Skeletal muscle satellite cell (primary cell): ENCODE measurements around the gene IL26.
"Not testable (repeated sequence)": the region's sequence is repeated elsewhere in the genome, so short reads cannot be mapped to it uniquely, and the experiment has no call there.

Experiments used
- H3K27me3 ChIP-seq: 2 replicates; pipeline ENCODE4 v1.7.0; 2013; ENCODE audit warnings: low read length; ENCODE audit not compliant: control insufficient read depth, insufficient read depth
- H3K36me3 ChIP-seq: 2 replicates; pipeline ENCODE4 v1.7.0; 2013; ENCODE audit warnings: mild to moderate bottlenecking, control low read depth, low read length; ENCODE audit not compliant: insufficient read depth
- H3K4me1 ChIP-seq: 2 replicates; pipeline ENCODE4 v1.7.0; 2013; ENCODE audit warnings: low read length; ENCODE audit not compliant: control insufficient read depth, insufficient read depth
- H3K4me2 ChIP-seq: 2 replicates; pipeline ENCODE4 v1.7.0; 2013; ENCODE audit warnings: mild to moderate bottlenecking, low read length
- H3K4me3 ChIP-seq: 2 replicates; pipeline ENCODE4 v1.7.0; 2013; ENCODE audit warnings: low read length
- H3K9ac ChIP-seq: 2 replicates; pipeline ENCODE4 v1.7.0; 2013; ENCODE audit warnings: mild to moderate bottlenecking, low read depth, low read length, moderate library complexity
- H3K9me3 ChIP-seq: replicated peaks from 2 replicates; pipeline ENCODE4 v1.7.0; 2013; ENCODE audit warnings: mild to moderate bottlenecking, control low read depth, low read length

IL26 gene

DNA sequence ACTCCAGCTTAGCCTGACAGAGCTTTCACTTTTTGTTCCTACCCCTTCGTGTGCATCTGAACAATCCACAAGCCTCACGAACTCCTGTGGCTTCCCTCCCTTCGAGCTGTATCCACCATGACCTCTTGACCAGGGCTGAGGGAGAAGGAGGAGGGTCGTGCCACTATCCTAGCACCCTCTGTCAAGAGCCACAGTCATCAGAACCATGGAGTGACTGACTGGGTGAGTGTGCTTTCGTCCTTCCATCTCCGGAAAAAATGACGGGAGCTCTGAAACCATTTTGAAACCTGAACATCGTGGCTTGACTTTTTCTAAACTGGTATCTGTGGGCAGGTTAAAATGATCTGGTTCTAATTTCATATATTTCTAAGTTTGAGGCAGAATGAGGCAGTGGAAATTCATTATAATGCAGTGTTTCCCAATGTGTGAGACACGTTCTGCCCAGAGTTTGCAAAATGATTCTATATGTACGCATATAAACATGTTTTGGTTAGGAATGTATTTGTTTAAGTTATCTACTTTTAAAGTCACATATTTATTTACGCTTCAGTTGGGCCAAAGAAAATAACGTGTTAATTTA is 27.0 kb downstream of the IL26 start:
- H3K9ac ChIP-seq: no peak overlapping the region
- no peak overlapping the region for H3K4me2 ChIP-seq
- H3K27me3 ChIP-seq: peaks cover 46% of the 10 kb centered on the region
- no peaks in the 10 kb centered on the region for H3K9me3 ChIP-seq
- no peaks in the 10 kb centered on the region for H3K4me1 ChIP-seq
- no peak overlapping the region for H3K4me3 ChIP-seq
- no peaks in the 10 kb centered on the region for H3K36me3 ChIP-seq

DNA sequence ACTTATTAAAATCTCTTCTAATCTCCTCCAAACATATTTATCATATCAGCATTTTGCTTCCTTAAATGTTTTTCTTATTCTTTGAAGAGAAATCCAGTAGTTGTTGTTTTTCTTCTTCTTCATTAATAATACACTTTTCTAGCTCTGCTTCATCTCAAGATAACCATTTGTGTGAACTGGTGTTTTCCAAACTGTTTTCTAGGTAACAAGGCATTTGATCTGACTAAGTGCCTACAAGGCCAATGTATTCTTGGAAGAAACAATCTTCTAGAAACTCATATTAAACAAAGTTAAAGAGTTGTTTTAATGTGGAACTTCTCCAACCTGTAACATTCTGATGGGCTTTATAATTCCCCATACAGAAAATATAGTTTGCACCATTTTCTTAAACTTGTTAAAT is 35.3 kb downstream of the IL26 start:
- Histone ChIP-seq H3K9me3 (no peaks in the 10 kb centered on the region), H3K9ac (no peak overlapping the region), H3K4me1 (no peaks in the 10 kb centered on the region), H3K36me3 (no peaks in the 10 kb centered on the region), H3K27me3 (peaks cover 64% of the 10 kb centered on the region), H3K4me2 (no peak overlapping the region), H3K4me3 (no peak overlapping the region)

DNA sequence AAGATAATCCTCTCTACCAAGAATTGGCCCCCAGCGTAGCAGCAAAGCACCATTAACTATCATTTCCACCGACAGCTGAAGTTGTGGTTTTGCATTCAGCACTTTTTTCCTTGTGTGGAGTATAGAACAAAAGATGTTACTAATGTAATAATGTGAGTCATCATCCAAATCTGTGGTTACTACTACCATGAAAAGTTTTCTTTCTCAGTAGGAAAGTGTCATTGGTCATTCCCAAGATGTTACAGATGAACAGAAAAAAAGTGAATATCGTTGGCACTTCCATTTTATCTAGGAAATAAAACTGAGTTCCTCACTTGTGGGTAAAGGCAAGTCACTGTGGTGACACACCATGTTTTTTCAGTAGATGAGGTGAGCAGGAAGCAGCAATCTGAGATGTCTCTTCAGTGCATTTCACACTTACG is 35.8 kb downstream of the IL26 start:
- Histone ChIP-seq H3K9ac (no peak overlapping the region), H3K36me3 (no peaks in the 10 kb centered on the region), H3K27me3 (peaks cover 66% of the 10 kb centered on the region), H3K4me1 (no peaks in the 10 kb centered on the region), H3K4me3 (no peak overlapping the region), H3K9me3 (no peaks in the 10 kb centered on the region), H3K4me2 (no peak overlapping the region)

DNA sequence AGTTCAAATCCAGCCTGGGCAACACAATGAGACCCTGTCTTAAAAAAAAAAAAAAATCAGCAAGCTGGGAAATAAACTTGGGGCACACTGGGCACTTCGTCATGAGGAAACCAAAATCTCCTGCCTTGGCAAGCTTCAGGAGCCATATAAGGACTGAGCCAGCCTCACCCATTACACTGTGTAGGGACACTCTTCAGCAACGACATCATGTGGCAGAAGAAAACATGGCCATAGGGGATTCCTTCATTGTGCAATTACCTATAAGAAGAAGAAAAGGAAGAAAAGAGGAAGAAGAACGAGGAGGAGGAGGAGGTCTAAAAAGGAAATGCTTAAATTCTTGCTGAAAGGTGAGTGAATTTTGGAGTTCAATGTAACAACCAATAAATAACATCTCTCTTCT is 40.0 kb downstream of the IL26 start:
- Histone ChIP-seq H3K4me3 (no peak overlapping the region), H3K27me3 (peaks cover 49% of the 10 kb centered on the region), H3K4me2 (no peak overlapping the region)

DNA sequence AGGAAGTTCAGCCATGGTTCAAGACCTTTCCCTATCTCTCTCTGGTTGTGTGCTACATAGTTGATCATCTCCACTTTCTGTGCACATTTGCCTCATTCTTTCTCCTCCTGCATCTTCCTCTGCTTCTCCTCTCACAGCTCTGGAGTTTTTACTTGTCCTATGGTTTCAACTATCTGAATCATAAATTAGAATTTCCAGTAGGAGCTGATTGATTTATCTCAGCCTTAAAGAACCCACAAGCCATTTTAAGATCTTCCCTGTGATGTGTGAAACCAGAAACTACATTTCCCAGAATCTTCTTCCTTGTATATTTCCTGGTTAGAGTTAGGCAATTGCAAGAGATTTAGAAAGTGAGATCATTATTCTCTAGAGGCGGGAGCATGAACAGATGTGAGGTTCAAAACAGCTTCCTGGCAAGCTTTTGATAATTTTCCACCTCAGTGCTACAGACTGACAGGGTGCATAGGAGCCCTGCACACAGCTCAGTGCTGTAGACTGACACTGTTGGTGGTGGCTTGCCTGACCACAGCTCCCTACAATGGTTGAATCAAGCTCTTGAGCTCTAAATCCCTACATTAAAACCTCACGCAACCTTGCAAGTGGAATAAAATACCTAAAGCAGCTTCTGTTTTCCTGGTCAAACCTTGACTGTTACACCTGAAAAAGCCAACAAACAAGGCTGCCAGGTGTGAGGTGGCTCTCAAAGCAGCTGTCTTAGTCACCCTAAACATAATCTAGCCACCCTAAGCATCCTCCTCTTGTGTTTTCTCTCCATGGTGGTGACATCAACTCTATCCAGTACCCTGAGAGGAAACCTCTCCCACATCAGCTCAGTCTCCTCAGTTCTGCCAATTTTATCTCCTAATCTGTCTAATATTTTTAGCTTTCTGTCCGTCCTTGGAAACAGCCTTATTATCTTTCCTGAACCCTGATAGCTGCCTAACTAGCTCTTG is 44.5 kb downstream of the IL26 start:
- Histone ChIP-seq H3K36me3 (no peaks in the 10 kb centered on the region), H3K9me3 (no peaks in the 10 kb centered on the region), H3K4me3 (no peak overlapping the region), H3K4me1 (no peaks in the 10 kb centered on the region), H3K27me3 (peaks cover 44% of the 10 kb centered on the region), H3K9ac (no peak overlapping the region), H3K4me2 (no peak overlapping the region)

More for the DNA sequence above, 40.0 kb downstream of the IL26 start:
- no peaks in the 10 kb centered on the region for H3K4me1 ChIP-seq
- no peaks in the 10 kb centered on the region for H3K36me3 ChIP-seq
- H3K9ac ChIP-seq: no peak overlapping the region
- H3K9me3 ChIP-seq: no peaks in the 10 kb centered on the region

DNA sequence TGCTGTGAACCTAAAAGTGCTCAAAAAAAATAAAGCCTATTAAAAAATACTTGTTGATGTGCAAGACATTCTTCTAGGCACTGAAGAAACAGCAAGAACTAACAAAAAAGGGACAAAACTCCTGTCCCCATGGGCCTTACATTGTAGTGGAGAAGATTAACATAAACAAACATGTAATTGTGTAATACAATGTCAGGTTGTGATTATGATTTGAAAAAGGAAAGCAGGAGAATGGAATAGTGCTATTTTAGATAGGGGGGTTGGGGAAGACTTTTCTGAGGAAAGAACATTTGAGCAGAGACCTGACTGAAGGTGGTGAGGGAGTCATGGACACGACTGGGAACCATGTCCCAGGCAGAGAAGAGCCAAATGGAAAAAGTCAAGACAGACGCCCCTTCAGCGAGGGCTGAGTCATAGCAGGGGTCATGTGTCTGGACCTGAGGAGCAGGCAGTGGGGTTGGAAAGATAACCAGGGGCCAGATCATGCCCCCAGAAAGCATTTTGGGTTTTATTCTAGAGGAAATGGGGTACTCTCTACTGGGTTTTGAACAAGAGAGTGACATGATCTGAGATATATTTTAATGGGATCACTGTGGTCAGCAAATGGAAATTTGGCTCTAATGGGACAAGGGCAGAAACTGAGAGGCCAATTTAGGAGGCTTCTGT is 46.7 kb downstream of the IL26 start:
- Histone ChIP-seq H3K9ac (no peak overlapping the region), H3K4me2 (no peak overlapping the region), H3K4me1 (no peaks in the 10 kb centered on the region), H3K36me3 (no peaks in the 10 kb centered on the region), H3K27me3 (peaks cover 29% of the 10 kb centered on the region), H3K4me3 (no peak overlapping the region), H3K9me3 (no peaks in the 10 kb centered on the region)

DNA sequence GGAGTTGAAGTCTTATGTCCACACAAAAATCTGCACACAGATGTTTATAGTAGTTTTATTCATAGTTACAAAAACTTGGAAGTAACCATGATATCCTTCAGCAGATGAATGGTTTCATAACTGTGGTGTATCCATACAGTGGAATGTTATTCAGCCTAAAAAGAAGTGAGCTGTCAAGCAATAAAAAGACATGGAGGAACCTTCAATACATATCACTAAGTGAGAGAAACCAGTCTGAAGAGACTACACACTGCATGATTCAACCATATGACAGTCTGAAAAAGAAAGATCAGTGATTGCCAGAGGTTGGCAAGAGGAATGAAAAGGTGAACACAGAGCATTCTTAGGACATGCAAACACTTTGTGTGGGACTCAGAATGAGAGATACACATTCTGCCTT is 47.4 kb downstream of the IL26 start:
- H3K4me2 ChIP-seq: no peak overlapping the region
- H3K36me3 ChIP-seq: no peaks in the 10 kb centered on the region
- H3K27me3 ChIP-seq: peaks cover 29% of the 10 kb centered on the region
- H3K9me3 ChIP-seq: no peaks in the 10 kb centered on the region
- H3K4me3 ChIP-seq: no peak overlapping the region
- no peak overlapping the region for H3K9ac ChIP-seq
- no peaks in the 10 kb centered on the region for H3K4me1 ChIP-seq

DNA sequence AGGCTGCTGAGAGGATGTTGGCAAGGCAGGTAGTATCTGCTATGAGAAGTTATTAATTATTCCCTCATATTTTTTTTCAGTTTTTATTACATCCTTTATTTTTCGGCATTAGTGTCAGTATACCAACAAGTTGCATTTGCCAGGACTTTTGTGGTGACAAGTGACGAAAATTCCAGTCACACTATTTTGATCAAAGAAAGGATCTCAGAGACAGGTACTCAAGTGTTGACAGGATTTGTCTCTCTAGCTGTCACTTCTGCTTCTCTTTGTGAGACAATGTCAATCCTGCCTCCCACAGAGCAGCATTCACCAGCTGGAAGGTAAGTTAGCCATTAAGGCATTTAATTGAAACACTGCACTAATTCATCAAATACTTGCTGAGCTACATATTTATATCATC is 48.0 kb downstream of the IL26 start:
- Histone ChIP-seq H3K36me3 (no peaks in the 10 kb centered on the region), H3K4me1 (no peaks in the 10 kb centered on the region), H3K4me2 (no peak overlapping the region), H3K9ac (no peak overlapping the region), H3K9me3 (no peaks in the 10 kb centered on the region), H3K4me3 (no peak overlapping the region), H3K27me3 (peaks cover 29% of the 10 kb centered on the region)

DNA sequence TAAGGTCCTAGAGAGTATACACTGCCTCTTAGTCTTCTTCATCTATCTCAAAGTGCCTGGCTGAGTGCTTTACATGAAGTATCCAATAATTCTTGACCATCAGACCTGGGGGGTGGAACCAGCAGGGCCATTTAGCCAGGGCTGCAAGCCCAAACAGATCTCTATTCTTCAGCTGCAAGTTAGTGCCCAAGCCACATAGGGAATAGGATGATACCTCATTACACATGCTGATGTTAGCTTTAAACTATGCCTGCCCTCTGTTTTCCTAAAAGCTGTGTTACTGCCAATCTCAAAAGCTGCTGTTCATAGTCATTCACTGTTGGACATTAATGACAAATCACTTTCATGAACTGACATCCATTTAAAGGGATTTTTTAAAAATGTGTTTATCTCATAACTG is 49.4 kb downstream of the IL26 start:
- peaks cover 31% of the 10 kb centered on the region for H3K27me3 ChIP-seq
- H3K4me1 ChIP-seq: no peaks in the 10 kb centered on the region
- no peak overlapping the region for H3K4me2 ChIP-seq
- H3K9me3 ChIP-seq: no peaks in the 10 kb centered on the region
- H3K36me3 ChIP-seq: no peaks in the 10 kb centered on the region
- no peak overlapping the region for H3K4me3 ChIP-seq
- H3K9ac ChIP-seq: no peak overlapping the region

DNA sequence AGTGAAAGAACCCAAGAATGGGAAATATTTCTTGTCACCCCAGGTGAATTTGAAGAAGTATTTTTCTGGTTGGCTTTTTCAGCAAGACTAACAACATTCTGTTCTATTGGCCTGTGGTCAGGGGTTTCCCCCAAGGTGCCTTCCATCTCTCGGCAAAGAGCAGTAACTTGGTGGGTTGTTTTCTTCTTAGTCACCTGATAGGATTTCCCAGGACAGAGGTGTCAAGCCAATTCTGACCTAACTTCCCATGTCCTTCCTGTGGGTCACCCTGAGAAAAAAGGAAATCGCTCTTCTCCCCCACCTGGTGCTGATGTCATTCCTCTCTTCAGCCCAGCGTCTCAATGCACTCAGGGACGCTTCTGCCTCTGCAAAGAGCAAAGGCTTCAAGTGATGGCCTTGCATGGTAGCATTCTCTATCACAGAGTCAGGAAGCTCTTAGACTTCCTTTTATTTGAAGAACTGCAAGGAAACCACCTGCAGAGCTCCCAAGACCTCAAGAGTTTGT is 50.0 kb downstream of the IL26 start:
- H3K4me2 ChIP-seq: no peak overlapping the region
- H3K36me3 ChIP-seq: no peaks in the 10 kb centered on the region
- H3K4me3 ChIP-seq: no peak overlapping the region
- no peaks in the 10 kb centered on the region for H3K4me1 ChIP-seq
- peaks cover 27% of the 10 kb centered on the region for H3K27me3 ChIP-seq
- H3K9me3 ChIP-seq: no peaks in the 10 kb centered on the region
- H3K9ac ChIP-seq: no peak overlapping the region

DNA sequence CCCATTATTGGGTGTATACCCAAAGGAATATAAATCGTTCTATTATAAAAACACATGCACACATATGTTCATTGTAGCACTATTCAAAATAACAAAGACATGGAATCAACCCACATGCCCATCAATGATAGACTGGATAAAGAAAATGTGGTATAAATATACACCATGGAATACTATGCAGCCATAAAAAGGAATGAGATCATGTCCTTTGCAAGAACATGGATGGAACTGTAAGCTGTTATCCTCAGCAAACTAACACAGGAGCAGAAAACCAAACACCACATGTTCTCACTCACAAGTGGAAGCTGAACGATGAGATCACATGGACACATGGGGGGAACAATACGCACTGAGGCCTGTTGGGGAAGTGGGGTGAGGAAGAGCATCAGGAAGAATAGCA is 50.8 kb downstream of the IL26 start:
- not testable (repeated sequence) for H3K4me1 ChIP-seq, H3K4me2 ChIP-seq, H3K4me3 ChIP-seq, H3K9me3 ChIP-seq, H3K9ac ChIP-seq, H3K36me3 ChIP-seq
- H3K27me3 ChIP-seq: peaks cover 26% of the 10 kb centered on the region
